Transverse colon (tissue), 4 donors: ENCODE measurements around the gene MAU2. TPM values are rescaled to one million over a fixed set of nuclear protein-coding genes. Genes with fewer than 3 reads are reported as not detected.

Experiments used
- DNase-seq: peaks from one replicate; pipeline ENCODE4 v3.0.0-alpha.2; 2019
- H3K27ac ChIP-seq, 4 donors: fragments of 200-600 bp; sonication (generic); 2 replicates each; pipeline ENCODE4 v1.5.1; 2016 to 2018; ENCODE audit warnings: inconsistent platforms in 4 of 4
- H3K27me3 ChIP-seq: fragments of 200-600 bp; sonication (generic); 2 replicates; pipeline ENCODE4 v1.5.1; 2017; ENCODE audit warnings: inconsistent platforms
- H3K36me3 ChIP-seq, 4 donors: fragments of 200-600 bp; sonication (generic); 2 replicates each; pipeline ENCODE4 v1.5.1; 2017 to 2019; ENCODE audit warnings: inconsistent platforms in 4 of 4
- H3K4me1 ChIP-seq, 4 donors: fragments of 200-600 bp; sonication (generic); 2 replicates each; pipeline ENCODE4 v1.5.1; 2017 to 2020; ENCODE audit warnings: inconsistent platforms in 4 of 4
- H3K4me3 ChIP-seq, 4 donors: fragments of 200-600 bp; sonication (generic); 1 replicate in 1 of 4; 2 replicates in 3 of 4; pipeline versions ENCODE4 v1.5.1 to v1.6.1; 2017 to 2019; ENCODE audit warnings: inconsistent platforms in 4 of 4
- H3K9me3 ChIP-seq, 2 donors: fragments of 200-600 bp; sonication (generic); 2 replicates each; pipeline ENCODE4 v1.5.1; 2017 to 2019; ENCODE audit warnings: inconsistent platforms in 2 of 2
- CTCF ChIP-seq, 5 experiments: fragments of 200-600 bp in 3 of 5; fragments of 450-650 bp in 2 of 5; sonication (generic) in 3 of 5; IDR thresholded peaks; 1 replicate in 2 of 5; 2 replicates in 3 of 5; pipeline ENCODE4 v1.5.1; 2016 to 2017; ENCODE audit warnings: antibody characterized with exemption in 5 of 5, inconsistent platforms in 3 of 5, mild to moderate bottlenecking in 2 of 5, moderate library complexity in 1 of 5
- EP300 ChIP-seq: sonication (generic); formaldehyde crosslinking; IDR thresholded peaks from one replicate; pipeline ENCODE4 v1.6.1; 2017; ENCODE audit warnings: antibody characterized with exemption, low read depth
- POLR2A ChIP-seq: fragments of 450-650 bp; IDR thresholded peaks from one replicate; pipeline ENCODE4 v1.6.1; 2016; ENCODE audit warnings: antibody characterized with exemption, mild to moderate bottlenecking, moderate library complexity
- POLR2AphosphoS5 ChIP-seq, 3 donors: sonication (generic); formaldehyde crosslinking; IDR thresholded peaks; one replicate each; pipeline ENCODE4 v1.6.1; 2016; ENCODE audit warnings: antibody characterized with exemption in 3 of 3
- WGBS, 2 donors: methylation state at CpG; one replicate each; pipeline ENCODE4 v1.1.5; 2018; ENCODE audit warnings: low coverage in 1 of 2; 5-methylcytosine and 5-hydroxymethylcytosine counted together
- in situ Hi-C, 4 donors: fragments of 200-750 bp; cut with MboI; loops; one replicate each; pipeline versions ENCODE4 v1.15.0 to v1.15.1; 2017; ENCODE audit warnings: low sequenced_read_pairs in 3 of 4, low pct_ligation_motif_present in 1 of 4, low pct_unique_long_range_greater_than_20kb in 1 of 4
- intact Hi-C: fragments of 100-400 bp; cut with DNase I; formaldehyde crosslinking; loops from one replicate; pipeline ENCODE4 v1.15.1; 2023; ENCODE audit warnings: low total_unique reads
- total RNA-seq, 4 donors: library from RNA; depleted of rRNA; stranded (reverse); fragments of >200 nt; gene quantifications; one replicate each; pipeline ENCODE4 v1.1.0, GENCODE V29; 2016

Gene MAU2
- total RNA-seq, 4 donors from 2014 or later = 59.1 to 214 (median 79.2) TPM

- in situ Hi-C loops = loop anchor here in 3 of 4 donors (5.0 to 25.0 kb wide), 2 partner anchors 121 to 126 kb away; no protein-coding TSS in a partner anchor
- H3K9me3 ChIP-seq = no peaks in the 10 kb centered on the region
- no peaks in the 10 kb centered on the region for H3K36me3 ChIP-seq
- peak overlapping the region in 1 of 4 donors; percentile 6 for H3K4me3 ChIP-seq
- WGBS, 2 donors = 27 to 45% methylated on average over 12 to 17 of the region's 18 CpGs
- peak; percentile 86 for DNase-seq
- H3K27ac ChIP-seq = peak overlapping the region; percentile 45 to 73 (median 66)
- intact Hi-C loops = loop anchor here (2.0 kb wide), 1 partner anchor 126 kb away; no protein-coding TSS in a partner anchor
- peak; percentile 95 to 98 (median 97) for TF ChIP-seq CTCF (IDR thresholded peaks at IDR 0.05)
- TF ChIP-seq EP300 = no peak
- peaks cover 7 to 34% (median 19%) of the 10 kb centered on the region in 4 donors for H3K4me1 ChIP-seq
- no peaks in the 10 kb centered on the region for H3K27me3 ChIP-seq
These were observed 46.1 kb downstream of the MAU2 start for GRCh38 chr19:19366434-19367396.

- in situ Hi-C loops (loop anchor here in 3 of 4 donors (5.0 to 25.0 kb wide), 2 partner anchors 119 to 124 kb away; no protein-coding TSS in a partner anchor), intact Hi-C loops (loop anchor here (2.0 kb wide), 1 partner anchor 117 kb away; no protein-coding TSS in a partner anchor)
- DNase-seq = no peak
- TF ChIP-seq POLR2AphosphoS5 (IDR thresholded peaks at IDR 0.05) (no peak), EP300 (no peak), POLR2A (no peak), CTCF (IDR thresholded peaks at IDR 0.05) (no peak)
- no peaks in the 10 kb centered on the region for H3K27me3 ChIP-seq
- H3K4me3 ChIP-seq = no peak overlapping the region
- H3K9me3 ChIP-seq = no peaks in the 10 kb centered on the region
- H3K4me1 ChIP-seq = peaks cover 9 to 42% (median 23%) of the 10 kb centered on the region in 4 donors
- no peaks in the 10 kb centered on the region for H3K36me3 ChIP-seq
- H3K27ac ChIP-seq = no peak overlapping the region
- WGBS, 2 donors = 98% methylated on average over 6 of the region's 7 CpGs; no CpG with 5 or more reads in 1 of the 2 donors
These were observed 47.5 kb downstream of the MAU2 start for GRCh38 chr19:19368087-19368486.

GRCh38 chr19:19371059-19371458, 50.4 kb downstream of the MAU2 start:
- in situ Hi-C loops (loop anchor here in 3 of 4 donors (5.0 to 25.0 kb wide), 2 partner anchors 116 to 121 kb away; no protein-coding TSS in a partner anchor), intact Hi-C loops (no loop called here)
- Histone ChIP-seq H3K27ac (no peak overlapping the region), H3K4me1 (peaks cover 9 to 42% (median 20%) of the 10 kb centered on the region in 4 donors), H3K4me3 (no peak overlapping the region), H3K36me3 (no peaks in the 10 kb centered on the region), H3K27me3 (no peaks in the 10 kb centered on the region), H3K9me3 (no peaks in the 10 kb centered on the region)
- peak; percentile 33 for DNase-seq
- TF ChIP-seq CTCF (IDR thresholded peaks at IDR 0.05) (no peak), POLR2AphosphoS5 (IDR thresholded peaks at IDR 0.05) (no peak), EP300 (no peak), POLR2A (no peak)
- WGBS, 2 donors = 52% methylated on average over 8 of the region's 8 CpGs; no CpG with 5 or more reads in 1 of the 2 donors
